Measurements from ENCODE around the gene DYNC1LI1. TPM values are rescaled to one million over a fixed set of nuclear protein-coding genes. Genes with fewer than 3 reads are reported as not detected.
"Not testable (repeated sequence)": the region's sequence is repeated elsewhere in the genome, so short reads cannot be mapped to it uniquely, and the experiment has no call there.

The DYNC1LI1 gene
- total RNA-seq, 1 donor from 2014 or later: 30.4 TPM

DNA sequence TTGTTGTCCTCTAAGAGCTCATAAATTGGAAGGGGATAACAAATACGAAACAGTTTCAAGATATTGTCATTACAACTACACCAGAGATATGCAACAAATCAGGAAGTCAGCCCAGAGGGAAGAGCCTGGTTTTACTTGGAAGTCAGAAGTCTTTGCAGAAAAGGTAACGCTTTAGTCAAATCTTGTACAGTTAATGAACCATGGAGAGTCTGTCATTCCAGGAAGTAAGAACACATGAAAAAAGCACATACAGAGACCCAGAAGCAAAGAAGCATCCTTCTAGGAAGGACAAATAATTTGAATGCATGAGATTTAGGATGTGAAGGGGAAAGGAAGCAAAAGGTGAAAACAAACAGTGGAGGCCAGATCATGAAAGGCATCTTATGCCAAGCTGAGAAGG lies 19.6 kb downstream of the DYNC1LI1 start:
- ATAC-seq (no peak), DNase-seq (ENCODE audit: low spot score) (no peak)
- intact Hi-C loops (cut with DNase I): no loop called here

DNA sequence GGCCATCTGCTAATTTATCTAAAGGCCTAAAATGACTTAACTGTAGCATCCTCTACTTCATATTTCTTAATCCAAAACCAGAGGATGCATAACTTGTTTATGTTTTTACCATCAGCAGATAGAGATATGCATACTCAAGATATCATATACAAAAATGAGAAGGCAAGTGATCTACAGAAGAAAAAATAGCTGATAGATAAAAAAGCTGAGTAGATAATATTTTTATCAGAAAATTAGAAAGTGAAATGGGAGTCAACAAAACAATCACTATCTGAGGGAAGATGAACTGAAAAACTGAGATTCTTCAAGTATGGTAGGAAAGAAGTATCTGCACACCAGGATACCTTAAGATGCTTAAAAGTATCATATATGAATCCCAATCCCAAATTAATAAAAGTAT lies 25.4 kb downstream of the DYNC1LI1 start:
- ATAC-seq (no peak), DNase-seq (ENCODE audit: low spot score) (no peak)
- intact Hi-C loops (cut with DNase I): no loop called here

DNA sequence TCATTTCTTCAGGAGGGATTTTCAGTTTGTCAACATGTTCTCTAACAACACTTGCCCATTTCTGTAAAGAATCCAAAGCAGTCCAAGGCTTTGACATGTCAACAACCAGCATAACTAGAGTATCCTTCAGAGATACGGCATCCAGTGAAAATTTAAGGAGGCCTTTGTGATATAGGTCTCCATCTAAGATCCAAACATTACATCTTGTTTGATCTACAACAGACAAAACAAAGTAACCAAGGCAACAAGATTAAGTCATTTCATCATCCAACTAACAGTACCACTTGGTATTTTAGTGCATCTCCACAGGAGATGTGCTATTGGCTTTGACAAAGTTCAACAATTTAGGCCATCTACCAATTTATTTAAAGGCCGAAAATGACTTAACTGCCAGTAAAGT lies 25.8 kb downstream of the DYNC1LI1 start:
- DNase-seq (ENCODE audit: low spot score): no peak
- no peak for ATAC-seq
- intact Hi-C loops (cut with DNase I): no loop called here

DNA sequence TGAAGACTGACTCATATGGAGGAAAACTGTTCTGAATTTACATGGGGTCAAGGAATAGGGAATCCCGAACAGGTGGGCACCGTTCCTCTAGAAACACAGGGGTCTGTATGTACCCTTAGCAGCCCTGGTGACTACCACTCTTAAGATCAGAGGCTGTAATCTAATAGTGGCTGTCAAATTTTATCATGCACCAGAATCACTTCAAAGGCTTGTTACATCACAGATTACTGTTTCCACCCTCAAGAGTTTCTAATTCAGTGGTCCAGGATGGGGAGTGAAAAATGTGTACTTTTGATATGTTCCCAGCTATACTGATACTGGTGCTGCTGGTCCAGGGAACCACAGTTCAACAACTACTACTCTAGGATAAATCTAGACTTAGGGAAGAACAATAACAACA lies 27.9 kb downstream of the DYNC1LI1 start:
- DNase-seq (ENCODE audit: low spot score) (no peak), ATAC-seq (no peak)
- intact Hi-C loops (cut with DNase I): no loop called here

DNA sequence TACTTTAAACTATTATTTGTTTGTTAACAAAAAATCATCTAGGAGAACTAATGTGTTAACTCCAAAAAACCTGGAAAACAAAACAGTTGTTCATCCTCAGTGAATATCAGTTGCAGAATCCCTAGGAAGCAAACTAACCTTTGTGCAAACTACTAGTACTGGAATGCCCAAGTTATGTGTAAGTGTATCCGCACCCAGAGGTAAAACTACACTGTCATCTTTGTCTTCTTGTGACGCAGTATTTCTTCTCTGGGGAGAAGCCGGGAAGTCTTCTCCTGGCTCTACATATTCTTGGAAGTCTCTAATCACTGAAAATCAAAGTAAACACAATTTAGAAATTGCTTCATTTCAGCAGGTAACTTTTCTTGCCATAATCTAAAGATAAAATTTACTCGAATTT lies 29.8 kb downstream of the DYNC1LI1 start:
- intact Hi-C loops (cut with DNase I): no loop called here
- DNase-seq (ENCODE audit: low spot score) (no peak), ATAC-seq (no peak)

DNA sequence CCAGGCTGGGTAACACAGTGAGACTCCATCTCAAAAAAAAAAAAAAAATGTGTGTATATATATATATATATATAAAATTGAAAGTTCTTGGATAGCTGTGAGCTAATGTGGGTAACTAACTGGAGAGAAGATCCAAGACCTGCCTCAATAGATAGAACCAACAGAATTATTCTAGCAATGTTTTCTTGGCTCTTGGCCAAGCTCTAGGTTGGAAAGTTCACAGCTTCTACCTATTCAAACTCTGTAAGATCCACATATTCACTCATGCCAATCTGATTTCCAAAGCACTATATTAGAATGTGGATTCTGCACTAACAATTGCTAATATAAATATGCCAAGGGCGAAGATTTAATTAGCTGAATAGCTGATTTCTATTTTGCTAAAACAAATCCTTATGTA lies 38.2 kb downstream of the DYNC1LI1 start:
- intact Hi-C loops (cut with DNase I): no loop called here
- DNase-seq (ENCODE audit: low spot score): no peak
- ATAC-seq: no peak

DNA sequence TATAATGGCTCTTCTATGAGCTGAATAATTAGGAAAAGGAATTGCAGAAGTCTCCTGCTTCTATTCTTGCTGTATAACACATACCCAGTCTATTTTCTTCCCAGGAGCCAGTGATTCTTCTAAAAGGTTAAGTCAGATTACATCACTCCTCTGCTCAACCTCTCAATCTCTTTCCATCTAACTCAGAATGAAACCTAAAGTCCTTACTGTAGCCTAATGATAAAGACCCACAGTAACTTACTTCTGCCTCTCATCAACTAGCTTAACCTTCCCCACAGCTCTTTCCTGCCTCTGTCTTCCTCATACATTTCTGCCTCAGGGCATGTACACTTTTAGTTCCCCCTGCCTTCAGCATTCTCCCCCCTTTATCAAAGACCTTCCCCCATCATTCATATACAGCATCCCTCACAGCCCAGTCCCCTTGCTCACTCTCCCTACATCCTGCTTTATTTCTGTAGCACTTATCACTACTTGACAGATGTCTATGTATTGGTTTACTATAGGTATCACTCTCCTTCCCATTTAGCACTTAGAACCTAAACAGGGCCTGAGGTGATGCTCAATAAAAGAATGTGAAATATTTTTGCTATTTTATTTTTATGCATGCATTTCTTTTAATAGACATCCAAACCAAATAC lies 39.5 kb downstream of the DYNC1LI1 start:
- DNase-seq (ENCODE audit: low spot score) (no peak), ATAC-seq (no peak)
- intact Hi-C loops (cut with DNase I): no loop called here

DNA sequence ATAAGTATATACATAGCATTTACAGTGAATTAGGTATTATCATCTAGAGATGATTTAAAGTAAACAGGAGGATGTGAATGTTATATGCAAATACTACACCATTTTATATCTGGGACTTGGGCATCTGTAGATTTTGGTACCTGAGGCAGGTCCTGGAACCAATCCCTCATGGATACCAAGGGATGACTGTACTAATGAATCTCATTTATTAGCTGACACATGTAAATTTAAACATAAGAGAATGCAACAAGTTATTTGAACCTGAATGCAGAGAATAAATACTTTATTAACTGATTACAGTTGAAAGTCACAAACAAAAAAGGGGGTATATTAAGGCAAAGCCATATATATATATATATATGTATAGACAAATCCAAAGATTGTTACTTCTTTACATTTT lies 44.9 kb downstream of the DYNC1LI1 start:
- no peak for ATAC-seq
- no peak for DNase-seq (ENCODE audit: low spot score)
- intact Hi-C loops (cut with DNase I): no loop called here

DNA sequence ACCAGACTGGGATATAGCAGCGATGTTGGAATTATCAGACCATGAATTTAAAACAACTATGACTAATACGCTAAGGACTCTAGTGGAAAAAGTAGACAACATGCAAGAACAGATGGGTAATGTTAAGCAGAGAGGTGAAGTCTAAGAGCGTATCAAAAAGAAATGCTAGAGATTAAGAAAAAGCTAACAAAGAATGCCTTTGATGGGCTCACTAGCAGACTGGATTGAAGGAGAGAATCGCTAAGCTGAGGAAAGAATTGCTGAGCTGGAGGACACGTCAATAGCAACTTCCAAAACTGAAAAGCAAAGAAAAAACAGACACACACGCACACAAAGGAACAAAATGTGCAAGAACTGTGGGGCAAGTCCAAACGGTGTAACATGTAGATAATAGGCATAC lies 48.0 kb downstream of the DYNC1LI1 start:
- intact Hi-C loops (cut with DNase I): no loop called here

DNA sequence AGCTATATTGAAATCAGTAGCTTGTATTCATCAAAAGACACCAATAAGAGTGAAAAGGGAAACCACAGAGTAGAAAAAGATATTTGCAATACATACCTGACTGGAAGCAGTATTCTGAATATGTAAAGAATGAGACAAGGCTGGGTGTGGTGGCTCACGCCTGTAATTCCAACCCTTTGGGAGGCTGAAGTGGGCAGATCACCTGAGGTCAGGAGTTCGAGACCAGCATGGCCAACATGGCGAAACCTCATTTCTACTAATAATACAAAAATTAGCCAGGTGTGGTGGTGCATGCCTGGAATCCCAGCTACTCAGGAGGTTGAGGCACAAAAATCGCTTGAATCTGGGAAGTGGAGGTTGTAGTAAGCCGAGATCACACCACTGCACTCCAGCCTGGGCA lies 51.7 kb downstream of the DYNC1LI1 start:
- ATAC-seq; intact Hi-C loops (cut with DNase I); DNase-seq (ENCODE audit: low spot score): not testable (repeated sequence)

More for the DNA sequence above, 48.0 kb downstream of the DYNC1LI1 start:
- no peak for ATAC-seq
- DNase-seq (ENCODE audit: low spot score): no peak

DNA sequence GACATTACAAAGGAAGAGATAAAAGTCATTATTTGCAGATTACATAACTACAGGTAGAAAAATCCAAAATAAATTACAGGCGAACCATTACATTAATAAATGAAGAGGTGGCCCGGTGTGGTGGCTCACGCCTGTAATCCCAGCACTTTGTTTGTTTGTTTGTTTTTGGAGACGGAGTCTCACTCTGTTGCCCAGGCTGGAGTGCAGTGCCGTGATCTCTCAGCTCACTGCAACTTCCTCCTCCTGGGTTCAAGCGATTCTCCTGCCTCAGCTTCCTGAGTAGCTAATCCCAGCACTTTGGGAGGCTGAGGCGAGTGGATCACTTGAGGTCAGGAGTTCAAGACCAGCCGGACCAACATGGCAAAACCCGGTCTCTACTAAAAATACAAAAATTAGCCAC lies 53.9 kb downstream of the DYNC1LI1 start:
- intact Hi-C loops (cut with DNase I); DNase-seq (ENCODE audit: low spot score); ATAC-seq: not testable (repeated sequence)

DNA sequence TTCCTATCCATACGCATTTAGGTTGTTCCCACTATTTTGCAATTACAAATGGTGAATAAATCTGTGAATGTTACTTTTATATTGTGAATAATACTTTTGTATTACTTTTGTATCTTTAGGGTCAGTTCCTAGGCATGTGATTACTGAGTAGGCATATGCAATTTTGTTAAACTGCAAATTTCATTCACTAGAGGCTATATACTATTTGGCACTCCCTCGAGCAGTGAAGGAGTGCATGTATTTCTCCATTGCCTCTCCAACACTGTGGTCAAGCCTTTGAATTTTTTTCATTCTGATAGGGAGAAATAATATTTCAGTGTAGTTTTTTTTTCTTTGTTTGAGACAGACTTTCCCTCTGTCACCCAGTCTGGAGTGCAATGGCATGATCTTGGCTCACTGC lies 59.7 kb downstream of the DYNC1LI1 start:
- ATAC-seq (no peak), DNase-seq (ENCODE audit: low spot score) (no peak)
- intact Hi-C loops (cut with DNase I): no loop called here

DNA sequence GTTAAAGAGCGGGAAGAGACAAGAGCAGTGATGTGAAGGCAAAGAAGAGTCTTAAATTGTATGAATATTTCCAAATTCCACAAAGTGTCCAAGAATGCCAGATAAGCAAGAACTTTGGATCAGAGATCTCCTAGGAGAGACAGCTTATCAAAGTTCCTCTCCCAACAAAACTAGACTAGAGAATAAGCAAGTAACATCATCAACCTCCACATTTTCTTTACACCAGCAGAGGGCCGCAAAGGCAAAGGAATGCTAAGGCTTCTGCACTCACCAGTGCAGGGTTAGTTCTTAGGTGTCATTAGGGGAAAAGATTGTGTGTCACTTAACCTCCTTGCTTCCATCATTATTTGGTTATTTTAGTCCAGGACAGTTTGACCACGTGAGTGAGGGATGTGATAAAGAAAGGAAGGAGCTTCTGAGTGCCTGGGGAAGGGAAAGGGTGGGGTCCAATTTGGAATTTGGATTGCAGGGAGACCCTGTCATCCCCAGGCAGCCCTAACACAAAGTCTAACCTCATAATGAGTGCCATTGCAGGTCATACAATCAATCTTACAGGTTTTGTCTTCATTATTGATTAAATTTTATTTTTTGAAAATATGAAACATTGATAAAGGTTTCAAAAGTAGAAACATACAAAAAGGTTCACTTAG lies 60.5 kb downstream of the DYNC1LI1 start:
- intact Hi-C loops (cut with DNase I): no loop called here
- ATAC-seq (peak; percentile 94), DNase-seq (ENCODE audit: low spot score) (peak; percentile 81)

DNA sequence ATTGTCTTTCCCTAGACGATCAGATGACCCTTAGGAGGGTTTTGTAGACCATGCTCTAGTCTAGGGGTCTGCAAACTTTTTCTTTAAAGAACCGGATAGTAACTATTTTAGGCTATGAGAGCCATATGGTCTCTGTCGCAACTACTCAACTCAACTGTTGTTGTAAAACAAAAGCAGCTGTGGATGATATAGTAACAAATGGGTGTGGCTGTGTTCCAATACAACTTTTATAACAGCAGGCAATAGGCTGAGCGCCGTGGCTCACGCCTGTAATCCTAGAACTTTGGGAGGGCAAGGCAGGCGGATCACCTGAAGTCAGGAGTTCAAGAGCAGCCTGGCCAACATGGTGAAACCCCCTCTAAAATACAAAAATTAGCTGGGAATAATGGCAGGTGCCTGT lies 61.9 kb downstream of the DYNC1LI1 start:
- ATAC-seq (no peak), DNase-seq (ENCODE audit: low spot score) (no peak)
- intact Hi-C loops (cut with DNase I): loop anchor here (10.0 kb wide), 1 partner anchor 156 kb away; no protein-coding TSS in a partner anchor

DNA sequence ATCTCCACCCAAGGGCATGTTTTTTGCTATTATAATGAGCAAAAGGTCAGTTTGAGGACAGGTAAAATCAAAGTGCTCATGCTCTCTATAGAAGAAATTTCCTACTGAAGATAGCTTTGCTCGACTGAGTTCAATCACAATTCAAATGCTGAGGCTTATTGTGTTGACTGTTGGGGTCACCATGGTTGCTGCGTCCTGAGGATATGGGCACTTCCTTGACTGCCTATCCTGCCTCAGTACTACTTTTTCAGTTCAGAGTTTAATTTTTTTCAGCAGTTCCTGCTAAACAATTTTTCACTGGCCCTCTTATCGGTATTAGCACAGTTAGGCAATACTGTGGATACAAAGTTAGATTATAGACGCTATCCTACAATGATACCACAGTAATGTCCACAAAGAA lies 64.2 kb downstream of the DYNC1LI1 start:
- no peak for DNase-seq (ENCODE audit: low spot score)
- ATAC-seq: no peak
- intact Hi-C loops (cut with DNase I): loop anchor here (10.0 kb wide), 1 partner anchor 158 kb away; no protein-coding TSS in a partner anchor

DNA sequence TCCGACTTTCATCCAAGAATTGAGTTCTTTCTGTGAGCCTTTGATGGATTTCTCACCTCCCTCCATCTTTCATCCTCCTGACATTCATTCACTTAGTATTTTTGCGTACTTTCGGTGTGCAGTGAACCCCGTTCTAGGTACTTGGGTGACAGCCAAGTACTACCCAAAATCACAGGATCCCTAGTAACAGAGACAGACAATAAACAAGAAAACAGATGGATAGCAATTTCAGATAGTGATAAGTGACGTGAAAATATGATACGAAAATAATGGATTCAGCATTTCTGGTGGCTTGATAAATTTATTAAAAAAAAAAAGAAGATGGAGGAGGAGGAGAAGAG lies 67.7 kb downstream of the DYNC1LI1 start:
- DNase-seq (ENCODE audit: low spot score) (no peak), ATAC-seq (no peak)
- intact Hi-C loops (cut with DNase I): loop anchor here (10.0 kb wide), 1 partner anchor 162 kb away; no protein-coding TSS in a partner anchor

DNA sequence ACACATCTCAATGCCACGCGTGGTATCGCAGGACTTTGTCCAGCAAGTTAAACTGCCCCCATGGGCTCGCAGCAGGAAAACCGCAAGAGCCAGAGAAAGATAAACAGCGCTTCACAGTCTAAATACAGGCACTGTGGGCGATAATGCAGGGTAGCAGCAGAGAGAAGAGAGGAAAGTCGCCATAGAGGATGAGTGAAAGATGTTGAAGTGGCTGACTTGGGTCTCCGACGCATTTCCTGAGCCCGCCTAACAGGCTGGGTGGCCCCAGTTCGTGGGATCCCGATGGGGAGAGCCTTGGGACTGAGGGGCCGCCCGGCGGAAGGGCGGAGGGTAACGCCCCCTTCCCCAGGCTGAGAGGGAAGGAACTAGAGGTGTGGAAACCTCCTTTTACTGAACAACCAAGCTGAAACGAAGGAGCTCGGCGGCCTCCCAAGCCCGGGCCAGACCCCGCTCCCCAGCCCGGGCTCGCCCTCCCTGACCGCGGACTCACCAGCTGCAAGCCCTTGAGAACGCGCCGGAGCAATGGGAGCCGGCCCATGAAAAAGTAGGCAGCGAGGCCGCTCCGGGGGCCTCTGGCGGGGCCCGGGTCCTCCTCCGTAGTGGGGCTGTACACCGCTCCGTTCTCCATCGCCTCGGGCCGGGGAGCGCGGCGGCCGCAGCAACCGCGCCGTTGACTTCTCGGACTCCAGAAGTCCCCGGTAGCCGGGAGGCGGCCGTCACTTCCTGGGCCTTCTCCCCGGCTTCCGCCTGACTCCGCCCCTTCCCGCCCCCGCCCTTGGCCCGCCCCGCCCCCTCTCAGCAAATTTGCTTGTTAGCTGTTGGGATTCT lies 68.3 kb downstream of the DYNC1LI1 start, which contains the start of gene CMTM6:
Gene CMTM6, minus strand, starts transcription at position 735 of the 828 bp plus-strand sequence. Its CDS starts 107 bp downstream, at position 628.
- ATAC-seq (peak; percentile 97), DNase-seq (ENCODE audit: low spot score) (peak; percentile 89)
- intact Hi-C loops (cut with DNase I): loop anchor here (10.0 kb wide), 1 partner anchor 162 kb away; no protein-coding TSS in a partner anchor

DNA sequence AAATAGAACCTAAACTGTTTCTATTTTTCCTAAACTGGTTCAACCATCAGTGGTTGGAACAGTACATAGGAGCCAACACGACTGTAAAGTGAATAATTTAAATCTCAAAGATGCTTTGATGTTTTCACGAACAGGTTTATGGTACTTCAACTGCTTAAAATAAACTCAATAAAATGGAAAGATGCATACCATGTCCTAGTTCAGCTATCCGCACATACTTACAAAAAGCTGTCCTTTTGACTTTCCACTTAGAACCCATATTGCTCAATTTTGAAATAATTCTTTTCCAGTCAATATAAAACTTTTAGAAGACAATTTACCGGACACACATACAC lies 68.9 kb downstream of the DYNC1LI1 start:
- no peak for ATAC-seq
- DNase-seq (ENCODE audit: low spot score): no peak
- intact Hi-C loops (cut with DNase I): loop anchor here (10.0 kb wide), 1 partner anchor 163 kb away; no protein-coding TSS in a partner anchor

DNA sequence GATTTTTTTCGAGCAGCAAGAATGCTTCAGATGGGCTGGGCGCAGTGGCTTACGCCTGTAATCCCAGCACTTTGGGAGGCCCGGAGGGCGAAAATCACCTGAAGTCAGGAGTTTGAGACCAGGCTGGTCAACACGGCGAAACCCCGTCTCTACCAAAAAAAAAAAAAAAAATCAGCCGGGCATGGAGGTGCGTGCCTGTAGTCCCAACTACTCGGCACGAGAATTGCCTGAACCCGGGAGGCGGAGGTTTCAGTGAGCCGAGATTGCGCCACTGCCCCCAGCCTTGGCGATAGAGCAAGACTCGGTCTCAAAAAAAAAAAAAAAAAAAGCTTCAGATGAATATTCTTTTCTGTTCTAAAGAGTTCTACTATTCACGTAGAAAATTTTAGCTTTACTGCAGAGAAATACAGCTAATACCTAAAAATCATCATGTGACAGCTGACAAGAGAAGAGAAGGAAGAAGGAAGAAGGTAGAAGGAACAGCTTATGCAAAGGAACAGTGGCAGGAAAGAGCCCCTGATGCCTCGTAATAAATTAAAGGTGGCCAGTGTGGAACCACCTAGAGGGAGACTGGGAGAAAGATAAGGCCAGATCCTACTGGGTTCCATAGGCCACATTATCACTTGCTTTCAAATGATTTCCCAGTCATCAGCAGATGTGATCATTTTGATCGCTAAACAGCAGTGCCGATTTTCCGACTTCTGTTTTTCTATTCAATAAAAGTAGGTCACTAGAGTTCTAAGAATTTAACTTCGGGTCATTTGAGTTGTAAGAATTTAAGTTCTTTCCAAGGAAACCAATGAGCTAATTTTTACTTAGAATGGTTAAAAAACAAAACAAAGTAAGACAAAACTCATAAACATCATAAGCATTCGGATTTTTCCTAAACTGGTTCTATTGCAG lies 69.5 kb downstream of the DYNC1LI1 start:
- DNase-seq (ENCODE audit: low spot score): no peak
- intact Hi-C loops (cut with DNase I): loop anchor here (10.0 kb wide), 1 partner anchor 164 kb away; no protein-coding TSS in a partner anchor
- no peak for ATAC-seq
